Endothelial cell of umbilical vein (primary cell): ENCODE measurements around the gene SATB2. TPM values are rescaled to one million over a fixed set of nuclear protein-coding genes. Genes with fewer than 3 reads are reported as not detected.

Experiments used
- BruUV-seq: library from RNA; stranded (reverse); fragments of 400-500 nt; replicated peaks from 2 replicates; lab custom pipeline; 2021; lab: Mats Ljungman, UMichigan
- CTCF ChIA-PET: fragments of 300-600, 350-600 bp; sonication (Branson Sonifier 250); formaldehyde crosslinking; loops from one replicate; lab custom pipeline; 2021; ENCODE audit warnings: antibody characterized with exemption, inconsistent platforms; lab: Charles Lee
- POLR2A ChIA-PET: fragments of 300-600, 350-600 bp; sonication (Branson Sonifier 250); formaldehyde crosslinking; loops from one replicate; lab custom pipeline; 2021; ENCODE audit warnings: antibody characterized with exemption, inconsistent platforms; lab: Charles Lee
- DNase-seq: peaks from one replicate; pipeline ENCODE4 v3.0.0-alpha.2; 2011; ENCODE audit warnings: low read depth, low spot score
- FAIRE-seq: peaks from 2 replicates; lab custom pipeline; 2011; peaks lifted over from hg19 to GRCh38; lab: Jason Lieb, UNC
- H2AFZ ChIP-seq: 2 replicates; pipeline ENCODE4 v1.6.0; 2012; ENCODE audit warnings: low read depth, low read length, control low read depth, inconsistent platforms
- H3K27ac ChIP-seq: 2 replicates; pipeline ENCODE4 v1.5.1; 2011; ENCODE audit warnings: low read depth, mild to moderate bottlenecking, control low read depth, low read length, moderate library complexity; ENCODE audit not compliant: insufficient read depth
- H3K27me3 ChIP-seq, 2 experiments: 2 replicates each; pipeline versions ENCODE4 v1.6.0 to v1.6.1; 2011; ENCODE audit warnings: low read length in 2 of 2, mixed read lengths in 1 of 2; ENCODE audit not compliant: control insufficient read depth in 2 of 2, insufficient read depth in 2 of 2
- H3K36me3 ChIP-seq, 2 experiments: 2 replicates in 1 of 2; 3 replicates in 1 of 2; pipeline ENCODE4 v1.5.1; 2011; ENCODE audit warnings: low read length in 2 of 2, mild to moderate bottlenecking in 1 of 2, moderate library complexity in 1 of 2; ENCODE audit not compliant: control insufficient read depth in 2 of 2, insufficient read depth in 2 of 2; ENCODE audit errors: extremely low read depth in 1 of 2
- H3K4me1 ChIP-seq: 3 replicates; pipeline ENCODE4 v1.5.1; 2011; ENCODE audit warnings: mild to moderate bottlenecking, low read length; ENCODE audit not compliant: control insufficient read depth, insufficient read depth; ENCODE audit errors: extremely low read depth
- H3K4me2 ChIP-seq: 2 replicates; pipeline ENCODE4 v1.6.1; 2011; ENCODE audit warnings: low read length, control low read depth, mixed read lengths; ENCODE audit not compliant: insufficient read depth
- H3K4me3 ChIP-seq, 3 experiments: fragments of 200-600 bp in 1 of 3; sonication (generic), shearing (Covaris generic) in 1 of 3; replicated peaks in 1 of 3; 2 replicates each; pipeline ENCODE4 v1.5.1; 2011 to 2016; ENCODE audit warnings: control low read depth in 3 of 3, low read length in 3 of 3, mild to moderate bottlenecking in 2 of 3, inconsistent platforms in 1 of 3, low read depth in 1 of 3, moderate library complexity in 1 of 3; ENCODE audit not compliant: insufficient read depth in 1 of 3
- H3K79me2 ChIP-seq: 2 replicates; pipeline ENCODE4 v1.6.0; 2012; ENCODE audit warnings: low read length, inconsistent platforms; ENCODE audit not compliant: control insufficient read depth, insufficient read depth
- H3K9ac ChIP-seq: replicated peaks from 2 replicates; pipeline ENCODE3; 2011; ENCODE audit warnings: low read length, control low read depth; ENCODE audit not compliant: insufficient read depth; ENCODE audit errors: extremely low read depth
- H3K9me1 ChIP-seq: replicated peaks from 3 replicates; pipeline ENCODE4 v1.6.0; 2011; ENCODE audit warnings: mild to moderate bottlenecking, low read length; ENCODE audit not compliant: control insufficient read depth, insufficient read depth; ENCODE audit errors: extremely low read depth
- H3K9me3 ChIP-seq: replicated peaks from 2 replicates; pipeline ENCODE4 v1.5.1; 2012; ENCODE audit warnings: low read length, inconsistent platforms; ENCODE audit not compliant: control insufficient read depth, insufficient read depth
- H4K20me1 ChIP-seq: replicated peaks from 2 replicates; pipeline ENCODE3; 2011; ENCODE audit warnings: mild to moderate bottlenecking, low read length; ENCODE audit not compliant: control insufficient read depth, insufficient read depth; ENCODE audit errors: extremely low read depth
- EZH2 ChIP-seq: IDR thresholded peaks from 2 replicates; pipeline ENCODE4 v1.6.1; 2012; ENCODE audit warnings: borderline replicate concordance, low read depth, mild to moderate bottlenecking, moderate library complexity, low read length, inconsistent platforms; ENCODE audit not compliant: severe bottlenecking
- FOS ChIP-seq: IDR thresholded peaks from 2 replicates; pipeline ENCODE4 v1.6.1; 2011; ENCODE audit warnings: mild to moderate bottlenecking, low read length, moderate library complexity, borderline replicate concordance; ENCODE audit not compliant: insufficient read depth
- GATA2 ChIP-seq: IDR thresholded peaks from 2 replicates; pipeline ENCODE4 v1.7.0; 2011; ENCODE audit warnings: low read depth, mild to moderate bottlenecking, moderate library complexity, mixed read lengths, low read length; ENCODE audit not compliant: insufficient read length, insufficient read depth
- JUN ChIP-seq: IDR thresholded peaks from 2 replicates; pipeline ENCODE4 v1.6.1; 2011; ENCODE audit warnings: borderline replicate concordance, low read depth; ENCODE audit not compliant: insufficient read length, insufficient read depth
- MYC ChIP-seq: IDR thresholded peaks from one replicate; pipeline ENCODE4 v1.6.1; 2011; ENCODE audit warnings: mild to moderate bottlenecking, low read depth, low read length
- POLR2A ChIP-seq: IDR thresholded peaks from 2 replicates; pipeline ENCODE4 v1.6.1; 2012; ENCODE audit warnings: low read depth, mild to moderate bottlenecking, control low read depth, low read length
- POLR2AphosphoS5 ChIP-seq: IDR thresholded peaks from 2 replicates; pipeline ENCODE4 v1.6.1; 2012; ENCODE audit warnings: low read depth, mild to moderate bottlenecking, control low read depth, low read length, moderate library complexity; ENCODE audit not compliant: insufficient read depth
- dilution Hi-C: fragments of 300-500 bp; cut with MboI; formaldehyde crosslinking; loops from one replicate; pipeline ENCODE4 v1.15.0; 2019; ENCODE audit warnings: low sequenced_read_pairs; ENCODE audit not compliant: extremely low pct_ligation_motif_present
- intact Hi-C: fragments of 100-400 bp; cut with micrococcal nuclease; formaldehyde crosslinking; loops from one replicate; pipeline ENCODE4 v1.10.0; 2022
- polyA plus RNA-seq, 4 experiments: library from polyadenylated mRNA; depleted of rRNA in 3 of 4; stranded (reverse) in 3 of 4; unstranded in 1 of 4; fragments of >200 nt; gene quantifications; 2 replicates each; pipeline versions ENCODE4 v1.2.1 to v1.2.3, GENCODE V29; 2011 to 2012; ENCODE audit warnings: missing spikeins in 1 of 4
- total RNA-seq: library from RNA; stranded (reverse); gene quantifications from 2 replicates; pipeline ENCODE4 v1.2.3, GENCODE V29; 2021
- TF ChIP-seq, protein P1 (sequence below): IDR thresholded peaks from 2 replicates; pipeline ENCODE4 v1.6.1; 2011; ENCODE audit not compliant: insufficient read depth, insufficient read length
- TF ChIP-seq, protein P2 (sequence below), 2 donors: IDR thresholded peaks; 1 replicate in 1 of 2; 2 replicates in 1 of 2; pipeline ENCODE4 v1.5.1; 2011; ENCODE audit warnings: low read length in 2 of 2, mild to moderate bottlenecking in 2 of 2, moderate library complexity in 2 of 2, control low read depth in 1 of 2, inconsistent platforms in 1 of 2, low read depth in 1 of 2; ENCODE audit not compliant: insufficient read depth in 1 of 2; ENCODE audit errors: extremely low read depth in 1 of 2

Gene SATB2
- total and polyA plus RNA-seq, 2 donors (not counting 3 experiments of a cell fraction or from before 2014, with no cell fraction given): 0.47 to 1.1 TPM

DNA sequence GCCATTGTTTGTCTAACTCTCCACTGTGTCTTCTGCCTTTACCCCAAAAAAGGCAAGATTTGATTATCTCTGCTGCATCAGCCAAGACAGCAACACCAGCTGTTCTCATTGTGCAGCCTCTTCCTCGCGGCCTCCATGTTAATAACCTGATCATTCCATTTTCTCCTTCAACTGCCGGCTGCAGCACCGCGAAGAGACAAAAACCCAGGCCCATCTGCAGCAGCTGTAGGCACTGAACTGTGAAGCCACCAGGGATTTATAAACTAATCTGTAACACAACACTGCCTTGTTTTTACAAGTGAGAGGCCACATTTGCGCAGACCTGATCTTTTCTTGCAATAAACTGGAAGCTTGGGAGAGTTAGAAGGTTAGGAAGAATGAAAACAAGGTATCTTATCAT, 147.8 kb downstream of the SATB2 start:
- POLR2A ChIA-PET: no interaction called here
- Histone ChIP-seq H3K36me3 (no peaks in the 10 kb centered on the region), H3K27ac (no peak overlapping the region), H3K9ac (no peak overlapping the region), H3K27me3 (no peaks in the 10 kb centered on the region), H3K9me3 (no peaks in the 10 kb centered on the region), H3K4me1 (no peaks in the 10 kb centered on the region), H4K20me1 (no peaks in the 10 kb centered on the region), H3K9me1 (no peaks in the 10 kb centered on the region), H3K79me2 (no peaks in the 10 kb centered on the region), H2AFZ (no peak overlapping the region), H3K4me3 (no peak overlapping the region), H3K4me2 (no peak overlapping the region)
- DNase-seq: no peak
- CTCF ChIA-PET: no interaction called here
- dilution Hi-C loops (no loop called here), intact Hi-C loops (no loop called here)
- no TSS peak for BruUV-seq
- FAIRE-seq: no peak
- TF ChIP-seq JUN (no peak), MYC (no peak), GATA2 (no peak), POLR2A (no peak), POLR2AphosphoS5 (no peak), EZH2 (no peak), FOS (no peak)
- TF ChIP-seq, protein P1, sequence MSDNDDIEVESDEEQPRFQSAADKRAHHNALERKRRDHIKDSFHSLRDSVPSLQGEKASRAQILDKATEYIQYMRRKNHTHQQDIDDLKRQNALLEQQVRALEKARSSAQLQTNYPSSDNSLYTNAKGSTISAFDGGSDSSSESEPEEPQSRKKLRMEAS: no peak
- TF ChIP-seq, protein P2, sequence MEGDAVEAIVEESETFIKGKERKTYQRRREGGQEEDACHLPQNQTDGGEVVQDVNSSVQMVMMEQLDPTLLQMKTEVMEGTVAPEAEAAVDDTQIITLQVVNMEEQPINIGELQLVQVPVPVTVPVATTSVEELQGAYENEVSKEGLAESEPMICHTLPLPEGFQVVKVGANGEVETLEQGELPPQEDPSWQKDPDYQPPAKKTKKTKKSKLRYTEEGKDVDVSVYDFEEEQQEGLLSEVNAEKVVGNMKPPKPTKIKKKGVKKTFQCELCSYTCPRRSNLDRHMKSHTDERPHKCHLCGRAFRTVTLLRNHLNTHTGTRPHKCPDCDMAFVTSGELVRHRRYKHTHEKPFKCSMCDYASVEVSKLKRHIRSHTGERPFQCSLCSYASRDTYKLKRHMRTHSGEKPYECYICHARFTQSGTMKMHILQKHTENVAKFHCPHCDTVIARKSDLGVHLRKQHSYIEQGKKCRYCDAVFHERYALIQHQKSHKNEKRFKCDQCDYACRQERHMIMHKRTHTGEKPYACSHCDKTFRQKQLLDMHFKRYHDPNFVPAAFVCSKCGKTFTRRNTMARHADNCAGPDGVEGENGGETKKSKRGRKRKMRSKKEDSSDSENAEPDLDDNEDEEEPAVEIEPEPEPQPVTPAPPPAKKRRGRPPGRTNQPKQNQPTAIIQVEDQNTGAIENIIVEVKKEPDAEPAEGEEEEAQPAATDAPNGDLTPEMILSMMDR (IDR thresholded peaks at IDR 0.05; ENCODE audit: extremely low read depth in 1 of 2, insufficient read depth in 1 of 2, low read depth in 1 of 2, low read length in 2 of 2): no peak
